Measurements from ENCODE around the gene IPCEF1. TPM values are rescaled to one million over a fixed set of nuclear protein-coding genes. Genes with fewer than 3 reads are reported as not detected.

IPCEF1 gene
- total and polyA plus RNA-seq, 4 donors = 0.46 to 2.8 (median 1.3) TPM

GRCh38 chr6:154402081-154402780, 45.6 kb upstream of the IPCEF1 start (continued):
- TF ChIP-seq MAX (IDR thresholded peaks at IDR 0.05) (no peak), FOXA2 (IDR thresholded peaks at IDR 0.05) (no peak), CTCF (IDR thresholded peaks at IDR 0.05; ENCODE audit: low read depth, low read length, missing input control) (no peak), JUND (IDR thresholded peaks at IDR 0.05) (no peak), TAF1 (conservative IDR thresholded peaks at IDR 0.05) (no peak)

GRCh38 chr6:154399097-154399496, 42.5 kb upstream of the IPCEF1 start:
- no peaks in the 10 kb centered on the region for H3K9me3 ChIP-seq (ENCODE audit: control insufficient read depth in 4 of 4, low read length in 3 of 4)
- TF ChIP-seq JUND (IDR thresholded peaks at IDR 0.05) (no peak), REST (IDR thresholded peaks at IDR 0.05) (no peak), ZBTB33 (IDR thresholded peaks at IDR 0.05) (no peak), TAF1 (conservative IDR thresholded peaks at IDR 0.05) (no peak), GABPA (IDR thresholded peaks at IDR 0.05 in 1 of 2, conservative IDR thresholded peaks at IDR 0.05 in 1 of 2) (no peak), NR2F2 (IDR thresholded peaks at IDR 0.05) (no peak), RAD21 (IDR thresholded peaks at IDR 0.05) (no peak), HNF4A (conservative IDR thresholded peaks at IDR 0.05) (no peak), RXRA (IDR thresholded peaks at IDR 0.05) (no peak), YY1 (IDR thresholded peaks at IDR 0.05) (no peak), MAX (IDR thresholded peaks at IDR 0.05) (no peak), HNF4G (IDR thresholded peaks at IDR 0.05) (no peak), SP1 (IDR thresholded peaks at IDR 0.05) (no peak), EGR1 (IDR thresholded peaks at IDR 0.05; ENCODE audit: low read depth in 2 of 2) (no peak), CTCF (IDR thresholded peaks at IDR 0.05; ENCODE audit: low read depth, low read length, missing input control) (no peak), FOXA2 (IDR thresholded peaks at IDR 0.05) (no peak), ATF3 (IDR thresholded peaks at IDR 0.05) (no peak), FOXA1 (IDR thresholded peaks at IDR 0.05) (no peak)
- H3K4me1 ChIP-seq (ENCODE audit: control insufficient read depth in 4 of 4, insufficient read depth in 4 of 4, low read length in 3 of 4) = no peaks in the 10 kb centered on the region
- H3K27me3 ChIP-seq (ENCODE audit: control insufficient read depth in 4 of 4, insufficient read depth in 4 of 4, low read length in 3 of 4) = no peaks in the 10 kb centered on the region
- WGBS = 91% methylated on average over 5 of the region's 5 CpGs
- no peak for DNase-seq (ENCODE audit: low spot score)
- H3K36me3 ChIP-seq (ENCODE audit: control insufficient read depth in 4 of 4, insufficient read depth in 3 of 4, low read depth in 1 of 4, low read length in 3 of 4) = peaks cover 3 to 22% (median 11%) of the 10 kb centered on the region in 4 donors
- no peak overlapping the region for H3K9ac ChIP-seq (ENCODE audit: low read depth in 1 of 2, low read length in 2 of 2)
- no peak overlapping the region for H3K27ac ChIP-seq (ENCODE audit: low read depth in 1 of 2, low read length in 2 of 2)
- H3K4me3 ChIP-seq (ENCODE audit: low read depth in 1 of 3, low read length in 3 of 3) = no peak overlapping the region

Data from liver (tissue), 9 donors.